Memory B cell (primary cell): Measurements from ENCODE around the gene OLFML2A.

Experiments used
- ATAC-seq: fragments of 150-1000 bp; cut with Tn5 transposase; 2 replicates; pipeline ENCODE4 v1.10.0; 2021; ENCODE audit warnings: low read depth, mild to moderate bottlenecking, moderate library complexity
- DNase-seq, 2 donors: peaks; one replicate each; pipeline ENCODE4 v3.0.0; 2022; ENCODE audit warnings: low spot score in 2 of 2
- H3K27ac Mint-ChIP-seq: one replicate; pipeline ENCODE4 v1.8.0; 2022; ENCODE audit warnings: mild to moderate bottlenecking, moderate library complexity, mixed read lengths
- H3K27me3 Mint-ChIP-seq: one replicate; pipeline ENCODE4 v1.8.0; 2022; ENCODE audit warnings: mixed read lengths
- H3K36me3 Mint-ChIP-seq: one replicate; pipeline ENCODE4 v1.8.0; 2022; ENCODE audit warnings: mild to moderate bottlenecking, mixed read lengths
- H3K4me1 Mint-ChIP-seq: one replicate; pipeline ENCODE4 v1.8.0; 2022; ENCODE audit warnings: mixed read lengths
- H3K4me3 Mint-ChIP-seq: one replicate; pipeline ENCODE4 v1.8.0; 2022; ENCODE audit warnings: mild to moderate bottlenecking, moderate library complexity, mixed read lengths
- H3K9me3 Mint-ChIP-seq: one replicate; pipeline ENCODE4 v1.8.0; 2022; ENCODE audit warnings: mixed read lengths

Gene OLFML2A

DNA sequence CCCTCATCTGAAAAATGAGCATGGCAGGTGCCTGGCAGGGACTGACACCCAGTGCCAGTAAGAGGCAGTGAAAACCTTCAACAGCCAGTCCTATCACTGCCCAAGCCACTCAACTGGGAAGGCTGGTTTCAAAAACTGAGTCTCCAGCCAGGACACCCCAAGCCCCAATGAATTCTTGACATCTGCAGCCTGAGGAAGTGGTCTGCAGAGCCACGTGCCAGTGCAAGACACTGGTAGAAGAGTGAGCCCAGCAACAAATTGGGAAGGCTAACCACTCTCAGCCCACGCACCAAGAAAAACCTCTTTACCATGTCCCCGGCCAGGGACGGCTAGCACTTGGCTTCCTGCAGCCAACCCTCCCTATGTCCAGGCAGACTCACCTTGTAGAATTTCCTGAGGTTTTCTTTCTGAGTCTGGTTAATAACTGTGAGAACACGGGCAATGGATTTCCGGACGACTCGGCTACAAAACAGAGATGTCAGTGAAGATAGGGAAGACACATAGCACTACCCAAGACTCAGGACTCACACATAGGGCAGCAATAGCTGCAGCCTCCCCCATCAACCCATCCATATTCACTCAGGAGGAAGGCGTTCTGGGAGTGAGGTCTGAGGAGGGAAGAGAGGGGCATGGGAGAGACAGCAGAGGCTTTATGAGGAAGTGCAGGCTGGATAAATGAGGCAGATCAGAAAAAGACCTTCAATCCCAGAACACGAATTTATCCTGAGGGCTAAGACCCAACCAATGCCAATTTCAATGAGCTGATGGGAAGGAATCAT, 83.1 kb downstream of the OLFML2A start:
- no peak for DNase-seq
- Mint-ChIP-seq H3K27me3 (no peaks in the 10 kb centered on the region), H3K4me3 (peak overlapping the region; percentile 99), H3K36me3 (peaks cover 18% of the 10 kb centered on the region), H3K4me1 (peaks cover 29% of the 10 kb centered on the region), H3K27ac (peak overlapping the region; percentile 90), H3K9me3 (no peaks in the 10 kb centered on the region)
- ATAC-seq = no peak

DNA sequence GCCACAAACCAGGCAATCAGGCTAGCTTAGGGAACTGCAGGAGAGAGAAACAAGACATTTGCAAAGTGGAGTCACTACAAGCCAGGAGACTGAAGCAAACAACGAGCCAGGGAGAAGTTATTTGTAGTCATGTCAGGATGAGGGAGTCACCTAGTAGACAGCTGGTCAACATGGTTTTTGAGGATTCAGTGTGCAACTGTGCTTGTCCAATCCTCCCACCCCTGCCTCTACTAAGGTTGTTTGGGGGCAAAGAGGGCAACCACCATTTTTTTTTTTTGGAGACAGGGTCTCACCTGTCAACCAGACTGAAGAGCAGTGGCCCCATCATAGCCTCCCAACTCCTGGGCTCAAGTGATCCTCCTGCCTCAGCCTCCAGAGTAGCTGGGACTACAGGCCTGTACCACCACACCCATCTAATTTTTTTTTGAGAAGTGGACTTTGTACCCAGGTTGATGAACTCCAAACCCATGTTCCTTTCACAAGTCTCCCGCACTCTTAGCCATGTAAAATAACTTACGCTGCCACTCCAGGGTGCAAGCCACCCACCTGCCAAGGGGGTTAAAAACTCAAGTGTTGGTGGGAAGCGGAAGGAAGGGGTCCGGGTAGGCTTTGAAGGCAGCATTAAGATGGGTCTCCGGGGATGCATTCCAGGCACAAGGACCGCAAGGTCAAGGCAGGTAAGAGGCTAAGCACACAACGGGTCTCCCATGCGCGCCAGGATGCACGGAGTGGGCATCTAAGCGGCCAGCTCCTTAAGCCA, 83.8 kb downstream of the OLFML2A start:
- peaks cover 29% of the 10 kb centered on the region for H3K4me1 Mint-ChIP-seq
- H3K4me3 Mint-ChIP-seq = peak overlapping the region; percentile 99
- H3K9me3 Mint-ChIP-seq = no peaks in the 10 kb centered on the region
- H3K27ac Mint-ChIP-seq = peak overlapping the region; percentile 90
- ATAC-seq = no peak
- no peak for DNase-seq
- no peaks in the 10 kb centered on the region for H3K27me3 Mint-ChIP-seq
- peaks cover 18% of the 10 kb centered on the region for H3K36me3 Mint-ChIP-seq

DNA sequence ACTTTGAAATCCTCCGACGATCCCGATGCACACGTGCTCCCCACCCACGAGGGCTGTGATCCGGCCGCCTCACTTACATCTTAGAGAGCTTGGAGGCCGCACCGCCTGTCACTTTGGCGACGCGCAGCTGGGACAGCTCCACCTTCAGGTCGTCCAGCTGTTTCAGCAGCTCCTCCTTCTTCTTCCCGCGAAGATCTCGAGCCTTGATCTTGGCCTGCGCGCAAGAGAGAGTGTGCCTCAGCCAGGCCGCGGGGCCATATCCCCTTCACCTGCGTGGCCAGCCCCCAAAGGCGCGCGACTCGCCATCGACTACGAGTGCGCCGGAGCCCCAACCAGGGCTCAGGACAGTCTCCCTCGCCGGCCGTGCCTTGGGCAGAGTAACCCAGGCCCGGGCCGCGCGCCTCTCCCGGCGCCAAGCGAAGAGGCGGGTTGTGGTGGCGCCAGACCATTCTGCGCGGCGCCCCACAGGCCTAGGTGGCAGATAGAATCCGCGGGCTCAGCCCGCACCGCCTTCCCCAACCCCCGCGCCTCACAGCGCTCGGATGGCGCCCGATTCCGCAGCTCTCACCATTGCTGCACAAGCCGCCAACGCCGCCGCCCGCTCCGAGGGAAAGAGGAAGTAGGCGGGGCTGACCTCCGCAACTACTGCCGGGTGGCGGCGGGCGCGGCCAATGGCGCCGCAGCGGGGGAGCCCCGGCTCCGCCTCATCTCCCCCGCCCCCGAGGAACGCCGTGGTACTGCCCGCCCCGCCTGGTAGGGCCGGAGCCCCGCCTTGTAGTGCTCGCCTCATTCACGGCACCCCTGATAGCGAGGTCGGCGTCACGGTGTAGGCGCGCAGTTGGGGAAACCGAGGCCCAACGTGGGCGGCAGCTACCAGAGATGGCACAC, 84.7 kb downstream of the OLFML2A start, which contains the start of the genes ARPC5L and RPL35:
Gene ARPC5L (plus strand): TSS at position 789 of the 888 bp plus-strand sequence. CDS start 7,161 bp downstream, outside the sequence.
Gene RPL35 (minus strand): TSS at position 616 of the 888 bp plus-strand sequence. CDS start 45 bp downstream, at position 571.
- peak; percentile 91 for ATAC-seq

DNA sequence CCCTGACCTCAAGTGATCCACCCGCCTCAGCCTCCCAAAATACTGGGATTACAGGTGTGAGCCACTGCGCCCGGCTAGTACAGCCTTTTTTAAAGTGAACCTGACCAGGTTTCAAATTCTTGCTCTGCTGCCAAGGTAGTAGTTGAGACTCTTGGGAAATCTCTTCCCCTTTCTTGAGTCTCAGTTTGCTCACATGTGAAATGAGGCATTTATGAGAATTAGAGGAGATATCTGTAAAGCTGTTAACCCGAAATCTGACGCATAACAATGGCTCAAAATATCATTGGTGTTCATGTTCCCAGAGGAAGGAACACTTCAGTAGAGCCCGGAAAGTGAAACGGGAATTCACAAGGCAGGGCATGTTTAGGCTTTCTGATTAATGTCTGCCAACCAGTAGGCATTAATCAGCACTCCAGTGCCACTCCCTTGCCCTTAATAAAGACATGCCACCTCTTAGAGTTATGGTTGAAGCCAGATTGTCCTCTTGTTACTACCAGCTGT, 86.5 kb downstream of the OLFML2A start:
- peaks cover 31% of the 10 kb centered on the region for H3K4me1 Mint-ChIP-seq
- no peak overlapping the region for H3K27ac Mint-ChIP-seq

More for the DNA sequence above, 84.7 kb downstream of the OLFML2A start, which contains the start of the genes ARPC5L and RPL35:
- DNase-seq = peak; percentile 94 to 95
- Mint-ChIP-seq H3K36me3 (peaks cover 18% of the 10 kb centered on the region), H3K9me3 (no peaks in the 10 kb centered on the region), H3K27ac (peak within 1 kb of the TSS; percentile 90), H3K4me3 (peak within 1 kb of the TSS; percentile 99), H3K4me1 (peaks cover 29% of the 10 kb centered on the region), H3K27me3 (no peaks in the 10 kb centered on the region)

More for the DNA sequence above, 86.5 kb downstream of the OLFML2A start:
- no peak for ATAC-seq
- Mint-ChIP-seq H3K9me3 (no peaks in the 10 kb centered on the region), H3K27me3 (no peaks in the 10 kb centered on the region), H3K4me3 (peak overlapping the region; percentile 50), H3K36me3 (peaks cover 14% of the 10 kb centered on the region)
- no peak for DNase-seq
